Measurements from ENCODE around the gene SLC29A3. TPM values are rescaled to one million over a fixed set of nuclear protein-coding genes. Genes with fewer than 3 reads are reported as not detected.

The SLC29A3 gene
- total RNA-seq = 5.3 TPM
- polyA plus RNA-seq (ENCODE audit: insufficient read depth, low read depth, low replicate concordance) = 5.7 TPM
- long read RNA-seq, donor 1, partial matches to known transcripts = 0 of 2 reads
- long read RNA-seq, donor 1, other reads (novel, unspliced or antisense) = 0 of 2 reads
- long read RNA-seq, donor 2, partial matches to known transcripts = 0 of 4 reads
- long read RNA-seq, donor 2, other reads (novel, unspliced or antisense) = 0 of 4 reads
- long read RNA-seq, donor 3, partial matches to known transcripts = 0 of 2 reads
- long read RNA-seq, donor 3, other reads (novel, unspliced or antisense) = 0 of 2 reads
- long read RNA-seq, donor 4, partial matches to known transcripts = 0 of 2 reads
- long read RNA-seq, donor 4, other reads (novel, unspliced or antisense) = 0 of 2 reads
- long read RNA-seq, donor 5 = 0 reads
- long read RNA-seq, donor 6, partial matches to known transcripts = 5 of 5 reads
- long read RNA-seq, donor 6, other reads (novel, unspliced or antisense) = 0 of 5 reads
- long read RNA-seq, donor 7, partial matches to known transcripts = 0 of 2 reads
- long read RNA-seq, donor 7, other reads (novel, unspliced or antisense) = 0 of 2 reads
- long read RNA-seq, donor 8 = 0 reads
- long read RNA-seq, donor 9 = 0 reads
- long read RNA-seq, donor 10 = 0 reads

DNA sequence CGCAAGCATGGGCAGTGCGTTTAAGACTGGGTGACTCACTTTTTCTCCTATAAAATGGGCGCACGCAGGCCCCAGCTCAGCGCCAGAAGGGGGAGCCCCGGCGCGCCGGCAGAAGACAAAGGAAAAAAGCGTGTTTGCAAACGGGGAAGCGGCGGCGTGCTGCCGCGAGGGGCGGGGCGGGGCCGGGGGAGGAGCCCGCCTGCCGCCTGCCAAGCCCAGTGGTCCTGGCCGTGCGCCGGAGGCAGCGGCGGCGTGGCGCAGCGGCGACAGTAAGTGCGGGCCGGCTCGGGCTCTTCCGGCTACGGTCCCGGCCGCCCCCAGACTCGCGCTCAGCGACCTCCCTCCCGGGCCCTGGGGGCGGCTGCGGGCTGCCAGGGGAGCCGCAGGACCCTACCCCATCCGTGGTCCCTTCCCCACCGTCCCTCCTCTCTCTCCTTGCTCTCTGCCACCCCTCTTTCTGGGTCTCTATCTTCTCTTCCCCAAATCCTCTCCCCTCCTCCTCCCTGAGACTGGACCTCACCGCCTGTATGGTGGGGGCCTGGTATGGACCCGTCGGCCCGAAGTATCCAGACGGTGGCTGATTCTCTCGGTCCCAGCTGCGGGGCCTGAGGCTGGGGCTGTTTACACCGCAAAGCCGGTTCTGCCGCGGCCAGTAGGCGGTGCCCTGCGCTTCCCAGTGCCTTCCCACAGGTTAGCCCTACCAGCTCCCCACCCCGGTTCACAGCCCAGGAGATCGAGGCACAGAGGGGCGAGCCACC is at the start of gene SLC29A3:
TSS of gene SLC29A3 (plus strand) at position 218 of the 758 bp plus-strand sequence. CDS start at position 269, 51 bp downstream.
- no peaks in the 10 kb centered on the region for H3K9me3 ChIP-seq (ENCODE audit: control insufficient read depth in 2 of 3, insufficient read depth in 1 of 3, low read length in 3 of 3)
- DNase-seq (peak; percentile 84 to 93 (median 91)), FAIRE-seq (no peak)
- H3K36me3 ChIP-seq (ENCODE audit: control insufficient read depth in 2 of 3, insufficient read depth in 3 of 3, low read length in 3 of 3) = no peaks in the 10 kb centered on the region
- intact Hi-C loops (cut with DNase I) = no loop called here
- TF ChIP-seq, protein P1, sequence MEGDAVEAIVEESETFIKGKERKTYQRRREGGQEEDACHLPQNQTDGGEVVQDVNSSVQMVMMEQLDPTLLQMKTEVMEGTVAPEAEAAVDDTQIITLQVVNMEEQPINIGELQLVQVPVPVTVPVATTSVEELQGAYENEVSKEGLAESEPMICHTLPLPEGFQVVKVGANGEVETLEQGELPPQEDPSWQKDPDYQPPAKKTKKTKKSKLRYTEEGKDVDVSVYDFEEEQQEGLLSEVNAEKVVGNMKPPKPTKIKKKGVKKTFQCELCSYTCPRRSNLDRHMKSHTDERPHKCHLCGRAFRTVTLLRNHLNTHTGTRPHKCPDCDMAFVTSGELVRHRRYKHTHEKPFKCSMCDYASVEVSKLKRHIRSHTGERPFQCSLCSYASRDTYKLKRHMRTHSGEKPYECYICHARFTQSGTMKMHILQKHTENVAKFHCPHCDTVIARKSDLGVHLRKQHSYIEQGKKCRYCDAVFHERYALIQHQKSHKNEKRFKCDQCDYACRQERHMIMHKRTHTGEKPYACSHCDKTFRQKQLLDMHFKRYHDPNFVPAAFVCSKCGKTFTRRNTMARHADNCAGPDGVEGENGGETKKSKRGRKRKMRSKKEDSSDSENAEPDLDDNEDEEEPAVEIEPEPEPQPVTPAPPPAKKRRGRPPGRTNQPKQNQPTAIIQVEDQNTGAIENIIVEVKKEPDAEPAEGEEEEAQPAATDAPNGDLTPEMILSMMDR (IDR thresholded peaks at IDR 0.05; ENCODE audit: borderline replicate concordance, extremely low read depth, insufficient read depth) = peak; percentile 51
- H3K4me1 ChIP-seq (ENCODE audit: control insufficient read depth in 2 of 3, insufficient read depth in 2 of 3, low read depth in 1 of 3, low read length in 3 of 3) = peaks cover 0 to 9% (median 7%) of the 10 kb centered on the region in 3 donors
- peak within 1 kb of the TSS; percentile 34 to 60 (median 45) for H3K9ac ChIP-seq (ENCODE audit: low read length in 3 of 3)
- H3K27me3 ChIP-seq (ENCODE audit: control insufficient read depth, insufficient read depth, low read length) = no peaks in the 10 kb centered on the region
- H3K27ac ChIP-seq (ENCODE audit: low read depth in 2 of 2, low read length in 2 of 2) = no peak within 1 kb of the TSS
- peak within 1 kb of the TSS; percentile 58 to 75 (median 65) for H3K4me3 ChIP-seq (ENCODE audit: low read length in 3 of 3)

DNA sequence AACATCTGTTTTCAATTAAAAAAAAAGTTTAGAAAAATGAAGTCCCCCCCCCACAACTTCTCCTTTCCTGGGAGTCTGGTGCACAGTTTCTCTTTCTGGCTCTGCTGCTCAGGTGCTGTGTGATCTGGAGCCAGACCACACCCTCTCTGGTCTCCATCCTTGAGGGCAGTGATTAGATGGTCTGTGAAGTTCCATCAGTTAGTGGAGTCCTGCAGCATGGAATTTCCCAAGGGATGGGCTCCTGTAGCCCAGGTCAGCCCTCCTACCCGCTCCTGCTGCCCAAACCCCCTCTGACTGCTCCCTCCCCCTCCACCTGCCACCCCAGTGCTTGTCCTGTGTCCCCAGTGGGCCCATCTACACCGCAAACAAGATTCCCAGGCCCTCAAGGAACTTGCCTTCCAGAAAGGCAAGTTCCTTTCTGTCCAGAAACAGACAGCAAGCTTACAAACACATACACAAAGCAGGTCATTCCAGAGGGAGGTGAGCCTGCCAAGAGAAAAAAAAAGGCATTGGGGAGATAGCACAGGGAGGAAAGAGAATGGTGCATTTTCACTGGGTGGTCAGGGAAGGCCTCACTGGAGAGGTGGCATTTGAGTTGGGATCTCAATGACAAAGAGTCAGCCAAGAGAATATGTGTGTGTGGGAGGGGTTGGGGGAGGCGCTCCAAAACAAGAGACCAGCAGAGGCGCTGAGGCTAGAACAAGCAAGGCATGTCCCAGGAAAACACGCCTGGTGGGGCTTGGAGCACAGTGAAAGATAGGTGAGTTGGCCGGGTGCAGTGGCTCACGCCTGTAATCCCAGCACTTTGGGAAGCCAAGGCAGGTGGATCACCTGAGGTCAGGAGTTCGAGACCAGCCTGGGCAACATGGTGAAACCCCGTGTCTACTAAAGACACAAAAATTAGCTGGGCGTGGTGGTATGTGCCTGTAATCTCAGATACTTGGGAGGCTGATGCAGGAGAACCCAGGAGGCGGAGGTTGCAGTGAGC is 49.5 kb upstream of the SLC29A3 start:
- H3K9me3 ChIP-seq (ENCODE audit: control insufficient read depth in 2 of 3, insufficient read depth in 1 of 3, low read length in 3 of 3) = no peaks in the 10 kb centered on the region
- no peaks in the 10 kb centered on the region for H3K27me3 ChIP-seq (ENCODE audit: control insufficient read depth, insufficient read depth, low read length)
- H3K36me3 ChIP-seq (ENCODE audit: control insufficient read depth in 2 of 3, insufficient read depth in 3 of 3, low read length in 3 of 3) = no peaks in the 10 kb centered on the region
- H3K9ac ChIP-seq (ENCODE audit: low read length in 3 of 3) = no peak overlapping the region
- FAIRE-seq = no peak
- H3K4me1 ChIP-seq (ENCODE audit: control insufficient read depth in 2 of 3, insufficient read depth in 2 of 3, low read depth in 1 of 3, low read length in 3 of 3) = peaks cover 0 to 19% (median 0%) of the 10 kb centered on the region in 3 donors
- TF ChIP-seq, protein P1 (IDR thresholded peaks at IDR 0.05; ENCODE audit: borderline replicate concordance, extremely low read depth, insufficient read depth) = no peak
- peak in 4 of 5 donors; percentile 79 to 83 (median 80) for DNase-seq
- intact Hi-C loops (cut with DNase I) = no loop called here
- H3K4me3 ChIP-seq (ENCODE audit: low read length in 3 of 3) = no peak overlapping the region
- no peak overlapping the region for H3K27ac ChIP-seq (ENCODE audit: low read depth in 2 of 2, low read length in 2 of 2)
